Skeletal muscle tissue (tissue), 4 donors: ENCODE results near the gene OR6Q1. TPM values are rescaled to one million over a fixed set of nuclear protein-coding genes. Genes with fewer than 3 reads are reported as not detected.

Experiments used
- H3K27ac ChIP-seq: one replicate; pipeline ENCODE4 v1.7.0; 2013; ENCODE audit warnings: mild to moderate bottlenecking, low read depth, low read length, inconsistent platforms
- H3K27me3 ChIP-seq, 3 donors: one replicate each; pipeline ENCODE4 v1.7.0; 2013; ENCODE audit warnings: low read length in 3 of 3; ENCODE audit not compliant: control insufficient read depth in 3 of 3, insufficient read depth in 3 of 3
- H3K36me3 ChIP-seq, 3 donors: one replicate each; pipeline ENCODE4 v1.7.0; 2013; ENCODE audit warnings: low read length in 3 of 3; ENCODE audit not compliant: control insufficient read depth in 3 of 3, insufficient read depth in 3 of 3
- H3K4me1 ChIP-seq, 3 donors: one replicate each; pipeline ENCODE4 v1.7.0; 2013; ENCODE audit warnings: low read length in 3 of 3, mild to moderate bottlenecking in 3 of 3; ENCODE audit not compliant: control insufficient read depth in 3 of 3, insufficient read depth in 3 of 3
- H3K4me3 ChIP-seq, 3 donors: one replicate each; pipeline ENCODE4 v1.7.0; 2013; ENCODE audit warnings: low read length in 3 of 3
- H3K9ac ChIP-seq, 3 donors: one replicate each; pipeline ENCODE4 v1.7.0; 2013; ENCODE audit warnings: low read length in 3 of 3, mild to moderate bottlenecking in 3 of 3, moderate library complexity in 2 of 3, low read depth in 1 of 3
- H3K9me3 ChIP-seq, 3 donors: one replicate each; pipeline ENCODE4 v1.7.0; 2013; ENCODE audit warnings: low read length in 3 of 3; ENCODE audit not compliant: control insufficient read depth in 3 of 3
- total RNA-seq: library from RNA; depleted of rRNA; stranded (reverse); fragments of >200 nt; gene quantifications from one replicate; pipeline ENCODE4 v1.2.3, GENCODE V29; 2014
- donor health status: Osteomylitis.

The OR6Q1 gene
- total RNA-seq, 1 donor from 2014 or later: not detected

DNA sequence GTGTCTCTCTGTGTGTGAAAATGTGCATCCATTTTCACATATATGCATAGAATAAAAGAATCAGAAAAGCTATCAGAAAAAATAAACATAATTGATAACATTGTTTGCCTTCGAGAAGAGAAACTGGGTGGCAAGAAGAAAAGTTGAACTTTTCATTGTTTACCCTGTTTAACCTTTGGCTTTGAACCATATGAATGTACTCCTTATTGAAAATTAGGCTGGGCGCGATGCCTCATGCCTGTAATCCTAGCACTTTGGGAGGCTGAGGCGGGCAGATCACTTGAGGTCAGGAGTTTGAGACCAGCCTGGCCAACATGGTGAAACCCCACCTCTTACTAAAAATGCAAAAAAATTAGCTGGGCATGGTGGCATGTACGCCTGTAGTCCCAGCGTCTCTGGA is 19.0 kb upstream of the OR6Q1 start:
- Histone ChIP-seq H3K4me1 (no peaks in the 10 kb centered on the region), H3K27me3 (no peaks in the 10 kb centered on the region), H3K27ac (no peak overlapping the region), H3K9me3 (no peaks in the 10 kb centered on the region), H3K36me3 (no peaks in the 10 kb centered on the region), H3K9ac (no peak overlapping the region), H3K4me3 (no peak overlapping the region)

DNA sequence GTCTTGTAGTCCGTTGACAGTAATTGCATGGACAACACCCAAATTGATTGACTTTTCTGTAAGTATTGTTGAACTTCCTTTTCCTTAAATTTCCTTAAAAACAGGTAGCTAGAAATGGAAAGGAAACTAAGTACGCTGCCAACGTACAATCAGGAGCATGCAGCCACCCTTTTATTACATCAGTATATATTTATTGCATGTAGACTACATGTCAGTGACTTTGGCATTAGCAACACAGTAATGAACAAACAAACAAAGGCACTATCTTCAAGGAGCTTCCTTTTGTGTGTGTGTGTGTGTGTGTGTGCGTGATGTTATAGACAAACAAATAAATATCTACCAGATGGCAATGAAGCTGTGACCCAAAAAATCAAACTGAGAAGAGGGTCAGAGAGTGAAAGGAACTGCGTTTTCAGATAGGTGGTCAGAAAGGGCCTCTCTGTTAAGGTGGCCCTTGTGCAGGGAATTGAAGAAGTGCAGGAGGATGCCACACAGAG is 7.3 kb upstream of the OR6Q1 start, which contains the start of gene OR9Q1:
TSS of gene OR9Q1 (plus strand) at position 447 of the 497 bp plus-strand sequence. CDS start 155,564 bp downstream, outside the sequence.
- Histone ChIP-seq H3K9me3 (no peaks in the 10 kb centered on the region), H3K27me3 (no peaks in the 10 kb centered on the region), H3K36me3 (no peaks in the 10 kb centered on the region), H3K9ac (peak within 1 kb of the TSS in 2 of 3 donors; percentile 36 to 66), H3K4me1 (peaks cover 17 to 27% (median 18%) of the 10 kb centered on the region in 3 donors), H3K4me3 (peak within 1 kb of the TSS in 2 of 3 donors; percentile 10 to 23), H3K27ac (peak within 1 kb of the TSS; percentile 70)

DNA sequence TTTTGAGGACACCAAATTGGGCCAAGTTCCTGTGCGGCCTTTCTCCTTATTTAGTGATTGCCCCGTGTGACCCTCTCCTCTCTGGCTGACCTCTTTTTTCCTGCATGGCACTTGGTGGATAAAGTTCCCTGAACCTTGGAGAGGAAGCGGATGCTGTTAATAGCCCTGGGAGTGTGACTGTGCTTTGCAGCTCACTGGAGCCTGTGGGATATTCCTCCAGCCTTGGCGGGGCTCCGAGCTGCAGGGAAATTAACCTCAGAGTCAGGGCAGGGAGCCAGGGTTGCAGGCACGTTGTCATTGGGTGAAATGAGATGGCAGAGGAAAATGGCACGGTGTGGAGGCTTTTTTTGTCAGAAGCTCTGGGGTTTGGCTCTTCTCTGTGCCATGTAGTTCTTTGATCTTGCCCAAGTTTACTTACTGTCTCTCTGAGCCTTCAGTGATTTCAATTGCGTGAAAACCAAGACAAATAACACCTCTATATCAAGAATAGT is 6.1 kb upstream of the OR6Q1 start:
- Histone ChIP-seq H3K9ac (no peak overlapping the region), H3K27me3 (no peaks in the 10 kb centered on the region), H3K4me1 (peaks cover 18 to 30% (median 21%) of the 10 kb centered on the region in 3 donors), H3K4me3 (peak overlapping the region in 1 of 3 donors; percentile 23), H3K9me3 (no peaks in the 10 kb centered on the region), H3K36me3 (no peaks in the 10 kb centered on the region), H3K27ac (peak overlapping the region; percentile 68)

DNA sequence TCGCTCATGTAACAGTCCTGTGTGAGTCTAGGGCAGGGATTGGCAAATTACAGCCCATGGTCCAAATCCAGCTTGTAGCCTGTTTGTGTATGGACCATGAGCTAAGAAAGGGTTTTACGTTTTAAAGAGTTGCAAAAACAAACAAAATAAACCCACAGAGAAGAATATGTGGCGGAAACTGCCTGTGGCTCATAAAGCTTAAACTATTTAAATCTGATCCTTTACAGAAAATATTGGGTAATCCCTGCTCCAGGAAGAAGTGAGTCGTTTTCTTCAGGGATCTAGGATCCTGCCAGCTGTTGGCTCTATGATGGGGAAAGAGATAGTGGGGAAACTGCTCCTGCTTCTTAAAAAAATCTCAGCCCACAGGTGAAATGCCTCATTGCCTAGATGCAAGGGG is 3.4 kb upstream of the OR6Q1 start:
- H3K36me3 ChIP-seq: no peaks in the 10 kb centered on the region
- no peak overlapping the region for H3K4me3 ChIP-seq
- H3K27ac ChIP-seq: peak overlapping the region; percentile 71
- H3K27me3 ChIP-seq: no peaks in the 10 kb centered on the region
- H3K4me1 ChIP-seq: peaks cover 18 to 30% (median 21%) of the 10 kb centered on the region in 3 donors
- H3K9ac ChIP-seq: no peak overlapping the region
- peaks cover 0 to 6% (median 0%) of the 10 kb centered on the region in 3 donors for H3K9me3 ChIP-seq

DNA sequence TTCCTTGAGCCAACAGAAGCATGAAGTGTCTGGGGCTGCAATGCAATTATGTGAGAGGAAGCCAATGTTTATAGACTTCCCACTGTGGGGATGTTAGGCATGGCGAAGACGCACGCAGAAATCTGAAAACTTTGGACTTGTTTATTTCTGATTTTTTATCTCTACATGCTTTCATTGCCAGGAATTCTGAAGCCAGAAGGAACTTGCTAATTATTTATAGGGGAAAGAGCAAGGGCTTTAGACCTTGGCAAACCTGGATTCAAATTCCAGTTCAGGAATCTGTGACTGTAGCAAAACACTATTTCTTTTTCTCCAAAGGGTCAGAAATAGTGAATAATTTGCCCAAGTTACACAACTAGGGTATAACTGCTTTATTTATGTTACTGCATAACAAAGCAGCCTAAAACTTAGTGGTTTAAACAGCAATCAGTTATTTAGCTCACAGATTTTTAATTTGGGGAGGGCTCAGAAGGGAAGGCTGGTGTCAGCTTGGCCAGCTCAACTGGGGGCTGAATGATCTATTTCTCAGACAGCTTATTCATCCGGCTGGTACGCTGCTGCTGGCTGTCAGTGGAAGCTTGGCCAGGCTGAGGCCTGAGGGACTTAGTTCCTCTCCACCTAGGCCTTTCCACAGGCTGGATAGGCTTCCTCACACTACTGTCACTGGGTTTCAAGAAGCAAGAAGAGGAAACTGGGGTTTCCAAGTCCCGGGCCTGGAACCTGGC is 1.9 kb upstream of the OR6Q1 start:
- Histone ChIP-seq H3K27me3 (no peaks in the 10 kb centered on the region), H3K27ac (peak overlapping the region; percentile 71), H3K4me3 (no peak overlapping the region), H3K36me3 (no peaks in the 10 kb centered on the region), H3K4me1 (peaks cover 16 to 23% (median 16%) of the 10 kb centered on the region in 3 donors), H3K9me3 (peaks cover 0 to 6% (median 0%) of the 10 kb centered on the region in 3 donors), H3K9ac (no peak overlapping the region)

DNA sequence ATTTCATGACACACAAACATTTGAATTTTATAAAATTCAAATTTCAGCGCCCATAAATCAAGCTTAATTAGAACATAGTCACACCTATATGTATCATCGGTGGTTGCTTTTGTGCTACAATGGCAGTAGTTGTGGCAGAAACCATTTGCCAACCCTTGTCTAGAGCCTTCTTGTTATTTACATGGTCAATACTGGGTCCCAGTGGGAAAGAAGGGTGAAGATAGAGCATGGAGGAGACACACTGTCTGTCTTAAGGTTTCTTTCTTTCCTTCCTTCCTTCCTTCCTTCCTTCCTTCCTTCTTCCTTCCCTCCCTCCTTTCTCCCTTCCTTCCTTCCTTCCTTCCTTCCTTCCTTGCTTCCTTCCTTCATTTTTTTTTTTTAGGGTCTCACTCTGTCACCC is 3.7 kb downstream of the OR6Q1 start:
- Histone ChIP-seq H3K9me3 (peaks cover 0 to 9% (median 2%) of the 10 kb centered on the region in 3 donors), H3K4me3 (no peak overlapping the region), H3K36me3 (no peaks in the 10 kb centered on the region), H3K9ac (no peak overlapping the region), H3K27me3 (no peaks in the 10 kb centered on the region), H3K4me1 (no peaks in the 10 kb centered on the region), H3K27ac (no peak overlapping the region)

DNA sequence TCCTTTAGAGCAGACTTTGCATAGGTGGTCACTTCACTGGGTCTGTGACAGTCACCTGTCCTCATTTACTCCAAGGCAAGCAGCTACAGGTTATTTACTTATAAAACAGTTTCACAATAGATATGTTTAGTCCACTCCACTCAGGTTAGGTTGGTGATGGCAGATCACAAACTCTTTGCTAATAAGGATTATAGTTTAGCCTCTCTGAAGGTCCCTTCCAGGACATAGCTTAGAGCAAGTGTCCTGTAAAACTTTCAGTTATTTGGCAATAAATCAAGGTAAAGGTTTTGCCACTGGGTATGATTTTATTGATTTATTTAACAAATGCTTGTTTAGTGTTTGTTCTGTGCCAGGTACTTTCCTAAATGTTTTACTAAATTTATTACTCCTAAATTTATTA is 8.8 kb downstream of the OR6Q1 start:
- Histone ChIP-seq H3K36me3 (no peaks in the 10 kb centered on the region), H3K9ac (no peak overlapping the region), H3K27ac (no peak overlapping the region), H3K27me3 (no peaks in the 10 kb centered on the region), H3K9me3 (peaks cover 0 to 3% (median 2%) of the 10 kb centered on the region in 3 donors), H3K4me1 (no peaks in the 10 kb centered on the region), H3K4me3 (no peak overlapping the region)

DNA sequence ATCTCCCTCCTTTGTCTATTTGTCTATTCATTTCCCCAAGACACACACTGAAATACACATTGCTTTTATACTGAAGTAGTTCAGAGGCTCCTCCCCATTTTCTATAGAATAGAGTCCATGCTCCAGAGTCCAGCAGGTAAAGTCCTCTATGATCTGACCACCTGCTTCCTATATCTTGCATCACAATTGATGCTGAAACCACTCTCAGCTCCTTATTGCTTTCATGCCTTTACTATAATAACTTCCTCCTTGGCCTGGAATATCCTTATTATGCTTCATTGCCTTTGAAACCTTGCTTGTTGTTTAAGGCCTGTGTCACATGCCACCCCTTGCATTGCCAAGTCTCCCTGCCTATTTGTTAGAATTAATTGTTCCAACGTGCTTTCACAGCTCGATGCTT is 12.6 kb downstream of the OR6Q1 start:
- Histone ChIP-seq H3K27me3 (no peaks in the 10 kb centered on the region), H3K4me1 (no peaks in the 10 kb centered on the region), H3K9me3 (no peaks in the 10 kb centered on the region), H3K36me3 (no peaks in the 10 kb centered on the region), H3K9ac (no peak overlapping the region), H3K4me3 (no peak overlapping the region), H3K27ac (no peak overlapping the region)

DNA sequence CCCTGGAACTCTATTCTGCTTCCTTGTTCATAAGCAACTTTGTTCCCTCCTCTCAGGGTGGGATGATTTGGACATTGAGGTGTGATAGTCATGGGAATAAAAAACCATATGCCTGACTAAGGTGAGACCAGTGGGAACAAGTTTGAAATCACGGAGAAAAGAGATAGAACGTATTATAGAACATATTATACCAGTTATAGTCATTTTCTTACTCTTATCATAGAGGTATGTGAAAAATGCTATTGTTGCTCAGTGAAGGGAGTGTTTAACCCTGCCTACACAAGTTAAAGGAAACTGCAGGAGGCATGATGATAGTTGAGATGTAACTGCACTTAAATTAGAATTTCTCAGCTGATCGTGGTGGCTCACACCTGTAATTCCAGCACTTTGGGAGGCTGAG is 15.5 kb downstream of the OR6Q1 start:
- Histone ChIP-seq H3K4me3 (no peak overlapping the region), H3K27me3 (no peaks in the 10 kb centered on the region), H3K9me3 (no peaks in the 10 kb centered on the region), H3K4me1 (no peaks in the 10 kb centered on the region), H3K9ac (no peak overlapping the region), H3K36me3 (no peaks in the 10 kb centered on the region), H3K27ac (no peak overlapping the region)

DNA sequence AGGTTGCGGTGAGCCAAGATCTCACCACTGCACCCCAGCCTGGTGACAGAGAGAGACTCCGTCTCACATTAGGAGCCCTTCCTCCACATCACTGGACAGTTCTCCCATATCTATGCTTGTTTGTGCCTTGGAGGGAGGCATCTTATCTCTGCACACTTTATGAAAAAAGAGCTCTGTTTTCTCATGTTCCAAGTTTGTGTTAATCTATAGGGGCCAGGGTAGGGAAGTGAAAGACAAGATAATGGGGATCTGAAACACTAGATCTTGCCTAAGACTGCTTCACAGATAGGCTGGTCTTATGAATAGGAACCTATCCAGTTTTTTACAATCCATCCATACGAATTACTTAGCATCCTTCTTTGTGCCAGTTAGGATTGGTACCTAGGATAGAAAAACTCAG is 17.1 kb downstream of the OR6Q1 start:
- H3K4me3 ChIP-seq: no peak overlapping the region
- H3K27ac ChIP-seq: no peak overlapping the region
- H3K9ac ChIP-seq: no peak overlapping the region
- no peaks in the 10 kb centered on the region for H3K4me1 ChIP-seq
- no peaks in the 10 kb centered on the region for H3K36me3 ChIP-seq
- H3K9me3 ChIP-seq: no peaks in the 10 kb centered on the region
- no peaks in the 10 kb centered on the region for H3K27me3 ChIP-seq
